MV-4-11 (cell line): Measurements from ENCODE around the gene ANGPT4.
"Not testable (repeated sequence)": the region's sequence is repeated elsewhere in the genome, so short reads cannot be mapped to it uniquely, and the experiment has no call there.

ENCODE experiments used
- DNase-seq: peaks from one replicate; lab custom pipeline; 2025; lab: John Stamatoyannopoulos, UW

Gene ANGPT4

DNA sequence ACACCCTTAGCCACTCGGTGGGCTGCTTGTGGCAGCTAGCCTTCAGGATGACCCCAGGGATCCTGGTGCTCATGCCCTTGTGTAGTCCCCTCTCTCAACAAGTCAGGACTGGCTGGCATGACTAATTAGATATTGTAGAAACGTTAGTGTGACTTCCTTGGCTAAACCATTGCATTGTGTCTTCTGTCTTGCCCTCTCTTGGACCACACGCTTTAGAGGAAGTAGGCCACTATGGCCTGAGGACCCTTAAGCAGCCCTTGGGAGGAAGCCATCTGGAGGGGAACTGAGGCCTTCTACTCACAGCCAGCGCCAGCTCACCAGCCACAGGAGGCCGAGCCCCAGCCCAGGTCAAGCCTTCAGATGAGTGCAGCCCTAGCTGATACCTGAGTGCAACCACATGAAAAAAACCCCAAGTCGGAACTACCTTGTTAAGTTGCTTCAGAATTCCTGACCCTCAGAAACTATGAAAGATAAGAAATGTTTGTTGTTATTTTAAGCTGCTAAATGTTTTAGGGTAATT lies 10.1 kb downstream of the ANGPT4 start:
- DNase-seq = peak; percentile 86

- peak; percentile 87 for DNase-seq
Observed at GRCh38 chr20:905396-905961, 10.7 kb downstream of the ANGPT4 start.

DNA sequence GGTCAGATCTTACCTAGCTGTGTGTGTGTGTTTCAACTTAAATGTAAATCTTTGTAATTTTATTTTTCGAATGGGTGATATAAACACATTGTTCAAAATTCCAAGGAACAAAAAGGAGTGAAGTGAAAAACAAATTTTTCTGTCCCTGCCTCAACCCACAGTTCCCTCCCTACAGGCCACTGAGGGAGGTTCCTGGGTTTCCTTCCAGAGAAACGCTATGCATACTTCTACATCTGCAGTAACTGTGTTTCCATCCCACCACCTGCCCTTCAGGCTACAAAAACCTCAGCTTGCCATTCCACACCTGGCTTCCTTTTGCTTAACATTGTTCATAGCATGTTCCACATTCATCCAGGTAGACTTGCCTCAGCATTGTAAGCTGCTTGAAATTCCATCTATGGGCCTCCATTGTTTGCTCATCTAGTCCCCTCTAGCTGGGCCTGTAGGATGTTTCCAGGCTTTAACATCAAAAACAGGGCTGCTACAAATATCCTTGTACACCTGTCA lies 12.0 kb downstream of the ANGPT4 start:
- no peak for DNase-seq

DNA sequence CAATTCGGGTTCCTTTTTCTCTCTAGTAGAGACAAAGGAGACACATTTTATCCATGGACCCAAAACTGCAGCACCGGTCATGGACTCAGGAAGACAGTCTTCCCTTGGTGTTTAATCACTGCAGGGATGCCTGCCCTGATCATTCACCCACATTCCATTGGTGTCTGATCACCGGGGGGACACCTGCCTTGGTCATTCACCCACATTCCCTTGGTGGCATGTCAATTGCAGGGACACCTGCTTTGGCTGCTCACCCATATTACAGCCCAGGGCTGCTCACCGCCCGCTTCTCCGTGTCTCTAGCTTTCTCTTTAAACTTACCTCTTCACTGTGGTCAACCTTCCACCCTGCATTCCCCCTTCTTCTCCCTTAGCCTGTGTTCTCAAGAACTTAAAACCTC lies 18.7 kb downstream of the ANGPT4 start:
- DNase-seq = not testable (repeated sequence)

GRCh38 chr20:896501-897025 lies 19.6 kb downstream of the ANGPT4 start:
- DNase-seq = no peak

GRCh38 chr20:892371-892770 lies 23.8 kb downstream of the ANGPT4 start:
- DNase-seq = not testable (repeated sequence)

GRCh38 chr20:891706-892080 lies 24.4 kb downstream of the ANGPT4 start:
- DNase-seq = no peak

DNA sequence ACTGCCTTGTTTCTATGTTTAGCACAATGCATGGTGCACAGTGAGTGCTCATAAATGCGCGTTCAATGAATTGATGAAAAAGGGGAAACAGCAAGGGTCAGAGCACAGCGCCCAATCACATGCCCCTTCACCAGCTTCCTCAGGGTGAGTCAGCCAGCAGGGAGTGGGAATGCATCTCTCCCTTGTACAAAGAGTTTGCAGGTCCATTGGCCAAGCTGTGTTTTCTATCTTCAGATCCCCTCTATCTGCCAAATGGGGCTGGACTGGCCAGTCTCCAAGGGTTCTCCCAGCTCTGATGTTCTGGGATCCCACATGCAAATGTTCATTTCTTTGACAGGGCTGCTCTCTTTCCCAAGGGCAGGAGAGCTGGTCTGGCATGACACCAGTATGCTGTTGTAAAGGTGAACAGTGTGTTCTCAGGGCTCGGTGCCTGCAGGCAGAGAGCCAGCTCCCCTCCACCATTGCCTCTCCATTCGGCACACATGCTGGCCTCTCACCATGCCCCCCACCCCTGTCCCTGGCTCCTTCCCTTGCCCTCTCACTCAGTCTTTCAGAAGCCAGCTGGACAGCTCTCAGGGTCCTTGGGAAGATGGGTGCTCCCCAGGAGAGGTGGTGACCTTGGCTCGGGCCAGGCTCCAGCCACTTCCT lies 25.0 kb downstream of the ANGPT4 start:
- DNase-seq = peak; percentile 8

- DNase-seq = no peak
Observed at GRCh38 chr20:890666-891057, 25.5 kb downstream of the ANGPT4 start.

- DNase-seq = no peak
Observed at GRCh38 chr20:889932-890463, 26.1 kb downstream of the ANGPT4 start.

DNA sequence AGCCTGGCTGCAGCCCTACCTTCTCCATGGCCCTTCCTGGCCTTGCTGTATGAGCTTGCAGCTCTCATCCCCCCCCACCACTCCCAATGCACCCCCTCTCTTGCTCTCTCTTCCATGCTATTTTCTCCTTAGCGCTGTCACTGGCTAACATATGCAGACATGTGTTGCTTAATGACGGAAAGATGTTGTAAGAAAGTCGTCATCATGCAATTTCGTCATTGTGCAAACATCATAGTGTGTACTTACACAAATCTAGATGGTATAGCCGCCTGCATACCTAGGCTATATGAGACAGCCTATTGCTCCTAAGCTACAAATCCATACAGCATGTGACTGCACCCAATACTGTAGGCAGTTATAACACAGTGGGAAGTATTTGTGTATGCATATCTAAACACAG lies 27.0 kb downstream of the ANGPT4 start:
- DNase-seq = peak; percentile 51

GRCh38 chr20:888057-888456 lies 28.1 kb downstream of the ANGPT4 start:
- DNase-seq = no peak

GRCh38 chr20:887137-887536 lies 29.0 kb downstream of the ANGPT4 start:
- no peak for DNase-seq

DNA sequence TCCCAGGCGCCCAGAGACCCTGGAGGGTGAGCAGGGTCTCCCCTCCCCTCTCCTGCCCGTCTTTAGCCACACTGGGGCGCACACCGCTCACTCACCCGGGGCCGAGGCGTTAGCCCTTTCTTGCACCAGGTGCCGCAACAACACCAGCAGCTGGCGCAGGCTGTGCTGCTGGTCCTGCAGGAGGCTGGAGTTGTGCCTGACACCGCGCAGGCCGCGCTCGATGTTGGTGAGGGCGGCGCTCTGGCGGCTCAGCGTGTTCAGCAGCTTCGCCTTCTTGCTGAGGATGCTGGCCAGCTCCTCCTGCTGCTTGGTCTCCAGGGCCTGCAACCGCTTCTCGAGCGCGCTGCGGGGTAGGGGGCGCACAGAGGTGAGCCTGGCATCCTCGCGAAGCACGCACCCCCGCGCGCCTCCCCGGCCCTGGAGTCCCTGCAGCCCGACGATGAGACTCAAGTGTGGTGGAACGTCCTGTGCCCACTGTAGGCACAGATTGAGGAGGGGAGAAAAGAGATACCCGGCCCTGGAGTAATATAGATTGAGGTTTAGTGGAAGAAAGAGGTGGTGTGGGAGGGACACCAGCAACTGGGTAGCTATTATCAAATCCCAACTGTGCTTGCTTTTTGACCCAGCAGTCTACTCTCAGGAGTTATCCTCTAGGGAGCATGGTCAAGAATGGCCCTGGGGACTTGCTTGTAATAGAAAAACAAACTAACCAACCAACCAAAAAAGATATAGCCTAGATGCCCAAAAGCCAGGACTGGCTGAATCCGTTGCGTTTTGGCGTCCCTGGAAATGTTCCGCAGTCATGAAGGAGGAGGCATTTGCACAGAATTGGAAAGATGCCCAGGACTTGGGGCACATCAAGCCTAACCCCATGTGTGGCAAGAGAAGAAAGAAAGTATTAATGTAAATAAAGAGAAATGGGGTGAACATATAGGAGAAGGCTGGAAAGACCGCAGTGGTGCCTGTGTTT lies 30.9 kb downstream of the ANGPT4 start:
- peak; percentile 6 for DNase-seq

- DNase-seq = no peak
Observed at GRCh38 chr20:881783-882144, 34.4 kb downstream of the ANGPT4 start.

- peak; percentile 66 for DNase-seq
Observed at GRCh38 chr20:881051-881782, 34.9 kb downstream of the ANGPT4 start.

- DNase-seq = no peak
Observed at GRCh38 chr20:879626-880025, 36.5 kb downstream of the ANGPT4 start.

DNA sequence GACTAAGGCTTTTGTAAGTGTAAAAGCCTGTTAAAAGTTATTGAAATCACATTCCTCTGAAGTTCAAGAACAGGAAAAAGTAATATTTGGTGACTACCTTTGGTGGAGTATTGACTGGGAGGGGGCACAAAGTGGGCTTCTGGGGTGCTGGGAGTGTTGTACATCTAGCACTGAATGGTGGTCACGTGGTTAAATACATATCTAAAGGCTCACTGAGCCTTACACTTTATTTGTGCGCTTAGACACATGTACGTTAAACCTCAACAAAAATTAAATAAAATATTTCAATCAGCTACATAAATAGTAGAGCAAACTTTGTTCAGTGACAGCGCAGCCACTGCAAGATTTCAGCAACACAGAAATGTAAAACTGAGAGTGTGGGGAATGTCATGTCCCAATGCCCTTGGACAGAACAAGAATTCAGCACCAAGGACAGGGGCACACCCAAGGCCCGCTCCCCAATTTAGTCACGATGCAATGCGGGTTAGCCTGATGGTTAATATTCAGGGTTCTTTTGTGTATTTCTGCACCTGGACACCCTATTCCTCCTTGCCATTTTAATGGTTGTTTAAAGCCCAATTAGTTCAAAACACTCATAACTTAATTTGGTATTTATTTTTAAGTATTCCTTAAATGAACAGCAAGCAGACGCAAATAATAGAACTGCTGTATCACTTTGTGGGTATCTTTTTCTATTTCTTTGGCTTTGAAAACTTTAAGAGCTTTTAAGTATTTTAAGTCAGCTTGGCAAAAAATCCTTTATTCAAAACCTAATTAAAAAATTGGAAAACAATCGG lies 37.4 kb downstream of the ANGPT4 start:
- peak; percentile 11 for DNase-seq

- DNase-seq = no peak
Observed at GRCh38 chr20:877814-878213, 38.3 kb downstream of the ANGPT4 start.

DNA sequence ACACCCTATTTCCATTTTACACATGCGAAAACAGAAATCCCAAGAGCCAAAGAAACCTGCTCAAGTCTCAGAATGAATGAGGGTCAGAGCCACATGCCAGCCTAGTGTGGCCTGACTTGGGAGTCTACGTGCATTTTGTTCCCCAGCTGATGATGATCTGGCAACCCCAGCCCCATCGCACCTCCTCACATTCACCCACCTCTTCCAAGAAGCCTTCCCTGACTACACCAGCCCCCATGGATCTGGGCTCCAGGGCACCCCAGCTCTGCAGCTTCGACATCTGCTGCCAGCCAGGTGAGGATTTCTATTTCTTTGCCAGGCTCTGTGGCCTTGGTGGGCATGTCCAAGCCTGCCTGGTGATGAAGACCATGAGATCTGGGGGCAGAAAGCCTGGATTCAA lies 41.0 kb downstream of the ANGPT4 start:
- DNase-seq = no peak
